MCF 10A (cell line): ENCODE data around the gene WDR27. TPM values are rescaled to one million over a fixed set of nuclear protein-coding genes. Genes with fewer than 3 reads are reported as not detected.

Source experiments
- BruUV-seq: library from RNA; stranded (reverse); fragments of 400-500 nt; replicated peaks from 2 replicates; lab custom pipeline; 2021; lab: Mats Ljungman, UMichigan
- CTCF ChIA-PET: fragments of 300-600 bp; sonication (Branson Sonifier 250); formaldehyde crosslinking; extraction: SDS; loops from one replicate; lab custom pipeline; 2021; ENCODE audit warnings: antibody characterized with exemption, inconsistent platforms; lab: Yijun Ruan, JAX
- POLR2A ChIA-PET: fragments of 300-600, 350-650 bp; sonication (Branson Sonifier 250); formaldehyde crosslinking; extraction: SDS; loops from one replicate; lab custom pipeline; 2020; ENCODE audit warnings: antibody characterized with exemption, inconsistent platforms; lab: Yijun Ruan, JAX
- DNase-seq: peaks from one replicate; pipeline ENCODE4 v3.0.0-alpha.2; 2018; ENCODE audit not compliant: unreplicated experiment
- H3K27ac Mint-ChIP-seq: one replicate; pipeline ENCODE4 v1.8.0; 2022; ENCODE audit warnings: mild to moderate bottlenecking, low read depth, mixed read lengths; ENCODE audit not compliant: unreplicated experiment
- H3K27me3 Mint-ChIP-seq: one replicate; pipeline ENCODE4 v1.8.0; 2022; ENCODE audit warnings: mixed read lengths; ENCODE audit not compliant: insufficient read depth, unreplicated experiment
- H3K36me3 Mint-ChIP-seq: one replicate; pipeline ENCODE4 v1.8.0; 2022; ENCODE audit warnings: mild to moderate bottlenecking, moderate library complexity, mixed read lengths; ENCODE audit not compliant: insufficient read depth, unreplicated experiment
- H3K4me1 Mint-ChIP-seq: one replicate; pipeline ENCODE4 v1.8.0; 2022; ENCODE audit warnings: mixed read lengths; ENCODE audit not compliant: insufficient read depth, unreplicated experiment
- H3K4me3 Mint-ChIP-seq: one replicate; pipeline ENCODE4 v1.8.0; 2022; ENCODE audit warnings: mild to moderate bottlenecking, moderate library complexity, mixed read lengths; ENCODE audit not compliant: unreplicated experiment
- H3K9me3 Mint-ChIP-seq: one replicate; pipeline ENCODE4 v1.8.0; 2022; ENCODE audit warnings: mixed read lengths; ENCODE audit not compliant: unreplicated experiment
- CTCF ChIP-seq: fragments of 200-600 bp; IDR thresholded peaks from one replicate; pipeline ENCODE4 v1.8.0; 2022; ENCODE audit warnings: antibody characterized with exemption, mild to moderate bottlenecking; ENCODE audit not compliant: unreplicated experiment
- intact Hi-C: fragments of 100-400 bp; cut with micrococcal nuclease; formaldehyde crosslinking; loops from 2 replicates; pipeline ENCODE4 v1.14.1; 2022
- total RNA-seq: library from RNA; stranded (reverse); gene quantifications from 2 replicates; pipeline ENCODE4 v1.2.3, GENCODE V29; 2022

WDR27 gene
- total RNA-seq, 1 experiment from 2014 or later = 80.6 TPM

GRCh38 chr6:169675011-169675410 lies 26.8 kb downstream of the WDR27 start:
- H3K27ac Mint-ChIP-seq = no peak overlapping the region
- H3K36me3 Mint-ChIP-seq = peaks cover 27% of the 10 kb centered on the region
- no TSS peak for BruUV-seq
- ChIA-PET POLR2A (interaction anchor here (1.4 kb wide), 1 partner anchor 14 kb away, joined by 5 read pairs; no protein-coding TSS in a partner anchor), CTCF (no interaction called here)
- no peaks in the 10 kb centered on the region for H3K27me3 Mint-ChIP-seq
- no peak overlapping the region for H3K4me3 Mint-ChIP-seq
- DNase-seq = no peak
- peaks cover 4% of the 10 kb centered on the region for H3K9me3 Mint-ChIP-seq
- TF ChIP-seq CTCF = no peak
- peaks cover 8% of the 10 kb centered on the region for H3K4me1 Mint-ChIP-seq
- intact Hi-C loops = no loop called here

- Mint-ChIP-seq H3K36me3 (peaks cover 47% of the 10 kb centered on the region), H3K27ac (no peak overlapping the region), H3K9me3 (no peaks in the 10 kb centered on the region), H3K4me3 (no peak overlapping the region), H3K27me3 (no peaks in the 10 kb centered on the region), H3K4me1 (peaks cover 5% of the 10 kb centered on the region)
- ChIA-PET POLR2A (no interaction called here), CTCF (interaction anchor here (0.7 kb wide), 1 partner anchor 37 kb away, joined by 3 read pairs; no protein-coding TSS in a partner anchor)
- no TSS peak for BruUV-seq
- intact Hi-C loops = no loop called here
- DNase-seq = no peak
- TF ChIP-seq CTCF = no peak
Measured at GRCh38 chr6:169671563-169671962, 30.3 kb downstream of the WDR27 start.

- POLR2A ChIA-PET = interaction anchor here (0.8 to 1.8 kb wide), 4 partner anchors 15 to 58 kb away, joined by 3 to 5 read pairs (median 4); partner anchors contain the start of genes C6orf120 and WDR27
- Mint-ChIP-seq H3K27me3 (no peaks in the 10 kb centered on the region), H3K4me3 (no peak overlapping the region), H3K27ac (no peak overlapping the region), H3K4me1 (peaks cover 5% of the 10 kb centered on the region), H3K9me3 (no peaks in the 10 kb centered on the region), H3K36me3 (peaks cover 40% of the 10 kb centered on the region)
- no peak for TF ChIP-seq CTCF
- DNase-seq = no peak
- BruUV-seq = no TSS peak
- CTCF ChIA-PET = no interaction called here
- intact Hi-C loops = no loop called here
Measured at GRCh38 chr6:169669889-169670288, 31.9 kb downstream of the WDR27 start.

GRCh38 chr6:169669147-169669546 lies 32.7 kb downstream of the WDR27 start:
- Mint-ChIP-seq H3K4me1 (peaks cover 5% of the 10 kb centered on the region), H3K27ac (no peak overlapping the region), H3K36me3 (peaks cover 42% of the 10 kb centered on the region), H3K9me3 (no peaks in the 10 kb centered on the region), H3K4me3 (no peak overlapping the region), H3K27me3 (no peaks in the 10 kb centered on the region)
- DNase-seq = no peak
- ChIA-PET POLR2A (interaction anchor here (1.2 to 1.8 kb wide), 3 partner anchors 16 to 32 kb away, joined by 4 to 5 read pairs (median 4); partner anchors contain the start of genes C6orf120 and WDR27), CTCF (no interaction called here)
- no TSS peak for BruUV-seq
- intact Hi-C loops = no loop called here
- TF ChIP-seq CTCF = no peak
